K562 (cell line): ENCODE data around the gene EXOSC6. TPM values are rescaled to one million over a fixed set of nuclear protein-coding genes. Genes with fewer than 3 reads are reported as not detected.

Experiments used
- FOSL1 ChIP-seq: fragments of 200-800 bp; sonication (Bioruptor generic); conservative IDR thresholded peaks from 2 replicates; pipeline ENCODE4 v1.6.1; 2016; ENCODE audit warnings: missing genetic modification characterization, missing compliant biosample characterization
- ILF3 ChIP-seq: fragments of 450-650 bp; IDR thresholded peaks from 2 replicates; pipeline ENCODE4 v1.6.1; 2018; ENCODE audit warnings: antibody characterized with exemption, mild to moderate bottlenecking, moderate library complexity, borderline replicate concordance
- MAFG ChIP-seq: fragments of 450-650 bp; conservative IDR thresholded peaks from 2 replicates; pipeline ENCODE4 v1.6.1; 2016; ENCODE audit warnings: missing genetic modification characterization, missing compliant biosample characterization
- MYBL2 ChIP-seq, 2 experiments: fragments of 450-650 bp in 1 of 2; sonication (generic) in 1 of 2; formaldehyde crosslinking in 1 of 2; IDR thresholded peaks; 2 replicates each; pipeline versions ENCODE4 v1.6.1 to v1.8.1; 2017 to 2022; ENCODE audit warnings: borderline replicate concordance in 1 of 2, inconsistent platforms in 1 of 2, low read depth in 1 of 2, mild to moderate bottlenecking in 1 of 2, missing genetic modification reagents in 1 of 2, moderate library complexity in 1 of 2
- RHOXF2B ChIP-seq: fragments of 250-450 bp; sonication (Bioruptor Pico); conservative IDR thresholded peaks from 2 replicates; pipeline ENCODE4 v1.5.1; 2021
- SFPQ ChIP-seq: fragments of 200-400 bp; formaldehyde crosslinking; IDR thresholded peaks from 2 replicates; pipeline ENCODE4 v1.6.1; 2017; ENCODE audit warnings: mild to moderate bottlenecking, low read depth, low read length, moderate library complexity
- ZNF316 ChIP-seq: fragments of 450-650 bp; IDR thresholded peaks from 2 replicates; pipeline ENCODE4 v1.6.1; 2016
- ZNF354B ChIP-seq: fragments of 250-450 bp; sonication (Bioruptor Pico); IDR thresholded peaks from 2 replicates; pipeline ENCODE4 v1.4.0; 2020
- ZNF518B ChIP-seq: fragments of 250-450 bp; sonication (Bioruptor Pico); IDR thresholded peaks from 2 replicates; pipeline ENCODE4 v1.5.0; 2021; ENCODE audit warnings: mild to moderate bottlenecking, moderate library complexity
- polyA plus RNA-seq, 8 experiments: library from polyadenylated mRNA; depleted of rRNA in 4 of 8; stranded (reverse) in 5 of 8; unstranded in 3 of 8; fragments of >200 nt; fragmentation: Nextera tagmentation in 2 of 8; fragmentation: Illumina TruSeq in 1 of 8; extraction: Ambion mirVana in 2 of 8; extraction: Trizol in 1 of 8; gene quantifications; 2 replicates each; pipeline versions ENCODE4 v1.2.1 to v1.2.3, GENCODE V29; 2011 to 2014; ENCODE audit warnings: inconsistent platforms in 1 of 8, missing spikeins in 1 of 8
- total RNA-seq, 7 experiments: library from RNA; depleted of rRNA in 6 of 7; stranded (reverse); fragments of >200 nt in 6 of 7; fragmentation: Illumina TruSeq in 2 of 7; extraction: Trizol in 2 of 7; gene quantifications; 2 replicates each; pipeline versions ENCODE4 v1.2.1 to v1.2.3, GENCODE V29; 2011 to 2021; ENCODE audit warnings: low replicate concordance in 1 of 7

Gene EXOSC6
- total and polyA plus RNA-seq, 9 of the 15 experiments (the other 6 are each of a cell fraction or from before 2014, with no cell fraction given): 9.2 to 29.0 (median 15.6) TPM

GRCh38 chr16:70289229-70290094, 37.7 kb upstream of the EXOSC6 start, which contains the start of gene AARS1 (continued):
- TF ChIP-seq MYBL2 (IDR thresholded peaks at IDR 0.05; ENCODE audit: low read depth) (no peak), MYBL2 (CRISPR knock-in tag; IDR thresholded peaks at IDR 0.05; ENCODE audit: borderline replicate concordance) (no peak), MAFG (tag) (no peak), RHOXF2B (CRISPR knock-in tag) (no peak; the same call in 1 of the 2 replicates), SFPQ (no peak), ZNF518B (CRISPR knock-in tag) (no peak), FOSL1 (tag) (no peak), ZNF316 (no peak), ILF3 (no peak; the same call in 1 of the 2 replicates), ZNF354B (CRISPR knock-in tag) (no peak)
